Spleen (tissue), 7 donors: Measurements from ENCODE around the gene CHERP.

ENCODE experiments used
- POLR2A ChIP-seq, 3 donors: fragments of 450-650 bp; IDR thresholded peaks; one replicate each; pipeline ENCODE4 v1.5.1; 2017; ENCODE audit warnings: antibody characterized with exemption in 3 of 3, mild to moderate bottlenecking in 1 of 3
- TF ChIP-seq, protein P1 (sequence below), 11 experiments: fragments of 200-600 bp in 7 of 11; fragments of 450-650 bp in 4 of 11; sonication (generic) in 4 of 11; IDR thresholded peaks in 8 of 11; conservative IDR thresholded peaks in 3 of 11; 1 replicate in 7 of 11; 2 replicates in 4 of 11; pipeline versions ENCODE4 v1.4.0 to v1.8.0; 2016 to 2021; ENCODE audit warnings: antibody characterized with exemption in 11 of 11, inconsistent platforms in 4 of 11, mild to moderate bottlenecking in 1 of 11
- donor health status: DM: no; HTN: no; CAD: no; lungs with moderate emphysema.
- donor health status: DM: no; HTN: no; CAD: no.
- donor health status: DM: no; HTN: no; CAD: no.

DNA sequence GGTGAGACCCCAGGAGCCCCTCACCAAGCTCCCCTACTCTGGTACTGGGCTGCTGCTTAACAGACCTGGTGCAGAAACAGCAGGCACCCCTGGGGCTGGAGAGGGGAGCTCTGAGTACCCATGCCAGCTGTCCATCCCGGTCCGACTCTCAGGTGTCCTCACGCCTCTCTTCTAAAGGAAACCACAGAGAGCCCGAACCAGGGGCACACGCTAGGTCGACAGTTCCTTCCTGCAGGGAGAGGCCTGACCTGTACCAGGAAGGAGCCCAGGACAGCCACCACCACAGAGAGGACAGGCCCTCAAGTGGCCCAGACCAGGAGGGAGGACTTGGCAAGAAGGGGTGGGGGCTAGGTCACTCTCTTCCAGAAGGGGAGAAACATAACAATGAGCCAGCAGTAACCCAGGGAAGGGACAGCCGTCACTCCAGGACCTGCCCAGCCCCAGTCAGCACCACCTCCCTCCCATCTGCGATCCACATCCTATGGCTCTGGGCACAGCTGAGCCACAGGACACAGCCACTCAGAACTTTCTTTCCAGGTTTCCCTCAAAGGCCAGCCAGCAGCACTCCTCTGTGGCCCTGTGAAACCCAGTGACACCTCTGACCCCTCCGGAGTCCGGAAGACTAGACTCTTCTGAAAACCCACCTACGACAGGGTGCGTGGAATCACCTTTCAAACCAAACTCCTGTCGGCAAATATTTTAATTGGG, 43.0 kb upstream of the CHERP start:
- TF ChIP-seq POLR2A (IDR thresholded peaks at IDR 0.05) = no peak
- TF ChIP-seq, protein P1, sequence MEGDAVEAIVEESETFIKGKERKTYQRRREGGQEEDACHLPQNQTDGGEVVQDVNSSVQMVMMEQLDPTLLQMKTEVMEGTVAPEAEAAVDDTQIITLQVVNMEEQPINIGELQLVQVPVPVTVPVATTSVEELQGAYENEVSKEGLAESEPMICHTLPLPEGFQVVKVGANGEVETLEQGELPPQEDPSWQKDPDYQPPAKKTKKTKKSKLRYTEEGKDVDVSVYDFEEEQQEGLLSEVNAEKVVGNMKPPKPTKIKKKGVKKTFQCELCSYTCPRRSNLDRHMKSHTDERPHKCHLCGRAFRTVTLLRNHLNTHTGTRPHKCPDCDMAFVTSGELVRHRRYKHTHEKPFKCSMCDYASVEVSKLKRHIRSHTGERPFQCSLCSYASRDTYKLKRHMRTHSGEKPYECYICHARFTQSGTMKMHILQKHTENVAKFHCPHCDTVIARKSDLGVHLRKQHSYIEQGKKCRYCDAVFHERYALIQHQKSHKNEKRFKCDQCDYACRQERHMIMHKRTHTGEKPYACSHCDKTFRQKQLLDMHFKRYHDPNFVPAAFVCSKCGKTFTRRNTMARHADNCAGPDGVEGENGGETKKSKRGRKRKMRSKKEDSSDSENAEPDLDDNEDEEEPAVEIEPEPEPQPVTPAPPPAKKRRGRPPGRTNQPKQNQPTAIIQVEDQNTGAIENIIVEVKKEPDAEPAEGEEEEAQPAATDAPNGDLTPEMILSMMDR (IDR thresholded peaks at IDR 0.05 in 8 of 11, conservative IDR thresholded peaks at IDR 0.05 in 3 of 11) = no peak
